ENCODE data around the gene HOXC6. TPM values are rescaled to one million over a fixed set of nuclear protein-coding genes. Genes with fewer than 3 reads are reported as not detected.
A peak's percentile ranks its signal among the peaks of the same experiment; 100 is the strongest.

The HOXC6 gene
- total RNA-seq, 1 donor, result 7.2 TPM

DNA sequence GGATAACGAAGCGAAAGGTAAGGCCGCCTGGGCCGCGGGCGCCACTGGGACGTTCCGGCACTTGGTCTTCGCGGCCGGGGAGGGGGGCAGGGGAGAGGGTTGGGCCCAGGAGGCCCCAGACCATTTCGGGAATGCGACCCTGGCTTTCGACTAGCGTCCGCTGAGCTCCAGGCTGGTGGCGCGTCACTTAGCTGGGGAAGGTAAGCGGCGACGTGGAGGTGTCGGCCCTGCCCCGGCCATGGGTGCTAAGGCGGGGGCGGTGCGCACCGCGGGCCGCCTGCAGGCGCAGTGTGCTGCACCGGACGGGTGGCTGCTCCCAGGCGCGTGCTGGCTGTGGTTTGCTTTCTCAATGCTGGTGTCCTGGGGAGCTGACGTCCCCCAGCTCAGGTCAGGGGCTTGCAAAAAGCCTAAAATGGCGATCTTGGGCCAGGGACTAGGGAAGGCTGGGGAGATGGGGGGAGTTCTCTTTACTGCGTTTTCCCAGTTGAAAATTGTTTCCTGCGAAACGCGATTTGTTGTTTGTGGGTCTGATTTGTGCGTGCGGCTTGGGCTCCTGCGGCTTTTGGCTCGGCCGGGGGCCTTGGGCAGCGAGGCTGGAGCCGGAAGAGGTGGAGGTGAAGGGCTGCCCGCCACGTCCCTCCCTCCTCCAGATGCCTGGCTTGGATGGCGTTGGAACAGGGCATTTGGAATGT is 42.1 kb upstream of the HOXC6 start:
- Histone ChIP-seq H2AFZ (ENCODE audit: low read length) (peak overlapping the region; percentile 93), H3K9me3 (ENCODE audit: low read depth, low read length) (no peaks in the 10 kb centered on the region), H4K20me1 (ENCODE audit: insufficient read depth, low read length) (peaks cover 10% of the 10 kb centered on the region), H3K4me2 (ENCODE audit: insufficient read depth, low read length) (peak overlapping the region; percentile 99), H3K27ac (ENCODE audit: low read depth, low read length) (peak overlapping the region; percentile 91), H3K4me3 (ENCODE audit: insufficient read depth, low read length) (peak overlapping the region; percentile 93), H3K4me1 (ENCODE audit: insufficient read depth, low read length) (peaks cover 49% of the 10 kb centered on the region), H3K36me3 (ENCODE audit: insufficient read depth, low read length) (no peaks in the 10 kb centered on the region), H3K79me2 (ENCODE audit: insufficient read depth, low read length) (peaks cover 62% of the 10 kb centered on the region), H3K27me3 (ENCODE audit: insufficient read depth, low read length) (no peaks in the 10 kb centered on the region)
- TF ChIP-seq, protein P1, sequence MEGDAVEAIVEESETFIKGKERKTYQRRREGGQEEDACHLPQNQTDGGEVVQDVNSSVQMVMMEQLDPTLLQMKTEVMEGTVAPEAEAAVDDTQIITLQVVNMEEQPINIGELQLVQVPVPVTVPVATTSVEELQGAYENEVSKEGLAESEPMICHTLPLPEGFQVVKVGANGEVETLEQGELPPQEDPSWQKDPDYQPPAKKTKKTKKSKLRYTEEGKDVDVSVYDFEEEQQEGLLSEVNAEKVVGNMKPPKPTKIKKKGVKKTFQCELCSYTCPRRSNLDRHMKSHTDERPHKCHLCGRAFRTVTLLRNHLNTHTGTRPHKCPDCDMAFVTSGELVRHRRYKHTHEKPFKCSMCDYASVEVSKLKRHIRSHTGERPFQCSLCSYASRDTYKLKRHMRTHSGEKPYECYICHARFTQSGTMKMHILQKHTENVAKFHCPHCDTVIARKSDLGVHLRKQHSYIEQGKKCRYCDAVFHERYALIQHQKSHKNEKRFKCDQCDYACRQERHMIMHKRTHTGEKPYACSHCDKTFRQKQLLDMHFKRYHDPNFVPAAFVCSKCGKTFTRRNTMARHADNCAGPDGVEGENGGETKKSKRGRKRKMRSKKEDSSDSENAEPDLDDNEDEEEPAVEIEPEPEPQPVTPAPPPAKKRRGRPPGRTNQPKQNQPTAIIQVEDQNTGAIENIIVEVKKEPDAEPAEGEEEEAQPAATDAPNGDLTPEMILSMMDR (IDR thresholded peaks at IDR 0.05; ENCODE audit: extremely low read depth, low read depth, low read length), result no peak
- peak; percentile 95 for DNase-seq (ENCODE audit: insufficient read length, low spot score, missing footprints)

DNA sequence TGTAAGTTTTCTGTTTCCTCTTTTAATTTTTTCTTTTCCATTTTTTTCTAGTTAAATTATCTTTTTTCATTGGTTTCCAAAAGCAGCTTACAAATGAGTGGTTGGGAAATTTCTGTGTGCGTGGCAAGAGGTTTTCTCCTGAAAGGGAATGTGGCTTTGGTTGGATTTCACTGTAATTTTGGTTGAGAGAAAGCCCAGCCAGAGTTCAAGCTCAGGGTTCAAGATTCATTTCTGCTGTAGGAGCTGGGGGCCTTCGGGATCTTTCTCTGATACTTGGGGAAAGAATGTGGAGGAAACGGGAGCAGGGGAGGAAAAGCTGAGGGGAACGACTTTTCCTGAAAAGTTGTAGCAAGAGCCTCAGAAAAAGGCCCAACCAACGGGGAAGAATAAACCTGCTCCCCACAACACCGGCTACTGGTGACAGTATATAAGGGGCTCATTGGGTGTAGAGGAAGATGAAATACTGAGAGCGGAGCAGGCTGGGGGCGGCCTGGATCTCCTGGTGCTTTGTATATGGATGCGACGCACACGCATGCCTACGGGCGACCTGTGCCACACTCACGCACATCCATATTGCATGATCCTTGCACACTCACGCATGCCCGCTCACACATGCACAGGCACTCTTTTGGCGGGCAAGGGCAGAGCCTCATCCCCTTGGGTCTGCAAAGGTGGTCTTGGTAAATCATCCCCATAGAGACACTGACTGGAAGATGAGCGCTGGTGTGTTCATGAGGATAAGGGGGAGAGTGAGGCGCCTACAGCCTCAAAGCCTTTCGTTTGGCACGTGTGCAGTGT is 41.4 kb upstream of the HOXC6 start:
- Histone ChIP-seq H3K79me2 (ENCODE audit: insufficient read depth, low read length) (peaks cover 69% of the 10 kb centered on the region), H3K4me3 (ENCODE audit: insufficient read depth, low read length) (peak overlapping the region; percentile 93)

DNA sequence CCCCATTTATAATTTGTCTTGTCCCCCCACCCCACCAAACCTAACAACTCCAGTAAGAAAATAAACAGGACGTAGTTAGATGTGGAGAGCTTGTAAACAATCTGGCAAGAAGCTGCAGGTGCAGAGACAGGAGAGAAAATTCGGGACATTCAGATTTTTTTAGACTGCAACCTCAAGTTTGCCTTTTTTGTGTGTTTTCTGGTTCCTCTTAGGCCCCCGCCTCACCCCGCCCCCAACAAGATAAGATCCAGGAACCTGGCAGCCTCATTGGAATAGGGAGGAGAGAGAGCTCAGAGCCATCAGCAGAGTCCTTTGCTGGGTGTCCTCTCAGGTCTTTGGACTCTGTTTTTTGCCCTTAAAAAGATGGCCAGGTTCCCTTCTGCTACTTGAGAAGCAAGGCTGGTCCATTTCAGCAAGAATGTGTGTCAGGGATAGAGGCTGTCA is 40.4 kb upstream of the HOXC6 start:
- Histone ChIP-seq H3K79me2 (ENCODE audit: insufficient read depth, low read length) (peaks cover 79% of the 10 kb centered on the region), H4K20me1 (ENCODE audit: insufficient read depth, low read length) (peaks cover 22% of the 10 kb centered on the region), H3K36me3 (ENCODE audit: insufficient read depth, low read length) (no peaks in the 10 kb centered on the region), H3K4me3 (ENCODE audit: insufficient read depth, low read length) (peak overlapping the region; percentile 23), H3K27me3 (ENCODE audit: insufficient read depth, low read length) (no peaks in the 10 kb centered on the region), H2AFZ (ENCODE audit: low read length) (no peak overlapping the region), H3K27ac (ENCODE audit: low read depth, low read length) (no peak overlapping the region), H3K9me3 (ENCODE audit: low read depth, low read length) (no peaks in the 10 kb centered on the region), H3K4me1 (ENCODE audit: insufficient read depth, low read length) (peaks cover 54% of the 10 kb centered on the region), H3K4me2 (ENCODE audit: insufficient read depth, low read length) (peak overlapping the region; percentile 99)
- TF ChIP-seq, protein P1 (IDR thresholded peaks at IDR 0.05; ENCODE audit: extremely low read depth, low read depth, low read length), result no peak
- no peak for DNase-seq (ENCODE audit: insufficient read length, low spot score, missing footprints)

More for the DNA sequence above, 41.4 kb upstream of the HOXC6 start:
- no peaks in the 10 kb centered on the region for H3K9me3 ChIP-seq (ENCODE audit: low read depth, low read length)
- H3K4me2 ChIP-seq (ENCODE audit: insufficient read depth, low read length), result peak overlapping the region; percentile 99
- H4K20me1 ChIP-seq (ENCODE audit: insufficient read depth, low read length), result peaks cover 16% of the 10 kb centered on the region
- peak; percentile 90 for DNase-seq (ENCODE audit: insufficient read length, low spot score, missing footprints)
- peaks cover 54% of the 10 kb centered on the region for H3K4me1 ChIP-seq (ENCODE audit: insufficient read depth, low read length)
- no peaks in the 10 kb centered on the region for H3K36me3 ChIP-seq (ENCODE audit: insufficient read depth, low read length)
- no peaks in the 10 kb centered on the region for H3K27me3 ChIP-seq (ENCODE audit: insufficient read depth, low read length)
- peak overlapping the region; percentile 93 for H2AFZ ChIP-seq (ENCODE audit: low read length)
- H3K27ac ChIP-seq (ENCODE audit: low read depth, low read length), result peak overlapping the region; percentile 91
- TF ChIP-seq, protein P1 (IDR thresholded peaks at IDR 0.05; ENCODE audit: extremely low read depth, low read depth, low read length), result no peak
